Caco-2 (cell line): ENCODE measurements around the gene POLR2L. TPM values are rescaled to one million over a fixed set of nuclear protein-coding genes. Genes with fewer than 3 reads are reported as not detected.
A peak's percentile ranks its signal among the peaks of the same experiment; 100 is the strongest.

Experiments used
- BruUV-seq: library from RNA; stranded (reverse); fragments of 400-500 nt; replicated peaks from 2 replicates; lab custom pipeline; 2021; lab: Mats Ljungman, UMichigan
- CTCF ChIA-PET: fragments of 300-600 bp; sonication (Branson Sonifier 250); formaldehyde crosslinking; loops from one replicate; lab custom pipeline; 2022; ENCODE audit warnings: antibody characterized with exemption; lab: Charles Lee
- POLR2A ChIA-PET: fragments of 300-600 bp; sonication (Branson Sonifier 250); formaldehyde crosslinking; loops from one replicate; lab custom pipeline; 2022; ENCODE audit warnings: antibody characterized with exemption; lab: Charles Lee
- DNase-seq, 2 experiments: peaks; one replicate each; pipeline versions ENCODE4 v3.0.0 to v3.0.0-alpha.2; 2020 to 2022
- H3K27me3 ChIP-seq: replicated peaks from 2 replicates; pipeline ENCODE4 v1.6.0; 2011; ENCODE audit warnings: low read length; ENCODE audit not compliant: control insufficient read depth, insufficient read depth
- H3K36me3 ChIP-seq: 2 replicates; pipeline ENCODE4 v1.5.1; 2011; ENCODE audit warnings: low read length; ENCODE audit not compliant: control insufficient read depth, insufficient read depth
- H3K4me1 ChIP-seq: fragments of 250-450 bp; sonication (Bioruptor Pico); 2 replicates; pipeline ENCODE4 v1.5.1; 2020; ENCODE audit warnings: mild to moderate bottlenecking
- H3K4me3 ChIP-seq: 2 replicates; pipeline ENCODE4 v1.5.1; 2011; ENCODE audit warnings: low read depth, mild to moderate bottlenecking, control low read depth, low read length
- H3K9me3 ChIP-seq: fragments of 250-450 bp; sonication (Bioruptor Pico); 2 replicates; pipeline ENCODE4 v1.5.1; 2020; ENCODE audit warnings: mild to moderate bottlenecking, moderate library complexity
- H3K27ac Mint-ChIP-seq: one replicate; pipeline ENCODE4 v1.8.0; 2022; ENCODE audit warnings: mixed read lengths; ENCODE audit not compliant: unreplicated experiment
- H3K27me3 Mint-ChIP-seq: one replicate; pipeline ENCODE4 v1.8.0; 2022; ENCODE audit warnings: mixed read lengths; ENCODE audit not compliant: insufficient read depth, unreplicated experiment
- H3K36me3 Mint-ChIP-seq: one replicate; pipeline ENCODE4 v1.8.0; 2022; ENCODE audit warnings: mild to moderate bottlenecking, mixed read lengths; ENCODE audit not compliant: insufficient read depth, unreplicated experiment
- H3K4me1 Mint-ChIP-seq: one replicate; pipeline ENCODE4 v1.8.0; 2022; ENCODE audit warnings: low read depth, mixed read lengths; ENCODE audit not compliant: unreplicated experiment
- H3K4me3 Mint-ChIP-seq: one replicate; pipeline ENCODE4 v1.8.0; 2022; ENCODE audit warnings: mild to moderate bottlenecking, moderate library complexity, mixed read lengths; ENCODE audit not compliant: unreplicated experiment
- H3K9me3 Mint-ChIP-seq: one replicate; pipeline ENCODE4 v1.8.0; 2022; ENCODE audit warnings: mixed read lengths; ENCODE audit not compliant: unreplicated experiment
- intact Hi-C: fragments of 100-400 bp; cut with micrococcal nuclease; formaldehyde crosslinking; loops from one replicate; pipeline ENCODE4 v1.10.0; 2022; ENCODE audit not compliant: unreplicated experiment
- total RNA-seq: library from RNA; stranded (reverse); gene quantifications from 2 replicates; pipeline ENCODE4 v1.2.3, GENCODE V29; 2022
- TF ChIP-seq, protein P1 (sequence below), 2 experiments: fragments of 200-600 bp in 1 of 2; IDR thresholded peaks; 1 replicate in 1 of 2; 2 replicates in 1 of 2; pipeline versions ENCODE4 v1.5.1 to v1.8.0; 2011 to 2022; ENCODE audit warnings: antibody characterized with exemption in 1 of 2, control low read depth in 1 of 2, inconsistent platforms in 1 of 2, low read depth in 1 of 2, low read length in 1 of 2, mild to moderate bottlenecking in 1 of 2, moderate library complexity in 1 of 2; ENCODE audit not compliant: insufficient read depth in 1 of 2, severe bottlenecking in 1 of 2, unreplicated experiment in 1 of 2

The POLR2L gene
- total RNA-seq, 1 experiment from 2014 or later = 139 TPM

DNA sequence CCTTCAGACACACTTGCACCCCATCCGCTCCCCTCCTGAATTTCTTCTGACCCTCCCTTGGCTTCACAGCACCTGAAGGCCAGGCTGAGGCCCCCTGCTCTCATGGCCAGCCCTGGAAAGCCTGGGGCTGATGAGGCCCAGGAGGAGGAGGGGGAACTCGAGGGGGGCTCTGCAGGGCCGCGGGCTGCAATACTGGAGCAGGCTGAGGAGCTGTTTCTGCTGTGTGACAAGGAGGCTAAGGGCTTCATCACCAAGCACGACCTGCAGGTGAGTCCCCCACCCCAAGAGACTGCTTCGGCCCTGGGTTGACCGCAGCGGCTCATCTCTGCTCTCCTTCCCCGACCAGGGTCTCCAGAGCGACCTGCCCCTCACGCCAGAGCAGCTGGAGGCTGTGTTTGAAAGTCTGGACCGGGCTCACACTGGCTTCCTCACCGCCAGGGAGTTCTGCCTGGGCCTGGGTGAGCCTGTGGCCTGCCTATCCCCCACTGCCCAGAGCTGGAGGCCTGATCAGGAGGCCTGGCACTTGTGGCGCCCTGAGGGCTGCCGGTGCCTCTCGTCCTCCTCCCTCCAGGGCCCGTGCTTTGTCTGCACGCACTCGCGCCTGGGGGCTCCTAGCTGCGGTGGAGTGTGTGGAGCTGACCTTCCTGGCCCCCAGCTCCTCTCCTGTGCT, 13.7 kb downstream of the POLR2L start:
- DNase-seq = no peak
- Histone ChIP-seq H3K9me3 (no peaks in the 10 kb centered on the region), H3K27me3 (no peaks in the 10 kb centered on the region), H3K4me1 (peaks cover 46% of the 10 kb centered on the region), H3K4me3 (no peak overlapping the region), H3K36me3 (no peaks in the 10 kb centered on the region; the same call in 1 of the 2 replicates)
- Mint-ChIP-seq H3K27me3 (no peaks in the 10 kb centered on the region), H3K36me3 (peaks cover 29% of the 10 kb centered on the region), H3K4me3 (peak overlapping the region; percentile 88), H3K4me1 (peaks cover 19% of the 10 kb centered on the region), H3K27ac (no peak overlapping the region), H3K9me3 (no peaks in the 10 kb centered on the region)
- POLR2A ChIA-PET = interaction anchor here (0.5 to 4.9 kb wide), 4 partner anchors 9 to 19 kb away, joined by 7 to 33 read pairs (median 10); partner anchors contain the start of genes PNPLA2 and RPLP2
- TF ChIP-seq, protein P1, sequence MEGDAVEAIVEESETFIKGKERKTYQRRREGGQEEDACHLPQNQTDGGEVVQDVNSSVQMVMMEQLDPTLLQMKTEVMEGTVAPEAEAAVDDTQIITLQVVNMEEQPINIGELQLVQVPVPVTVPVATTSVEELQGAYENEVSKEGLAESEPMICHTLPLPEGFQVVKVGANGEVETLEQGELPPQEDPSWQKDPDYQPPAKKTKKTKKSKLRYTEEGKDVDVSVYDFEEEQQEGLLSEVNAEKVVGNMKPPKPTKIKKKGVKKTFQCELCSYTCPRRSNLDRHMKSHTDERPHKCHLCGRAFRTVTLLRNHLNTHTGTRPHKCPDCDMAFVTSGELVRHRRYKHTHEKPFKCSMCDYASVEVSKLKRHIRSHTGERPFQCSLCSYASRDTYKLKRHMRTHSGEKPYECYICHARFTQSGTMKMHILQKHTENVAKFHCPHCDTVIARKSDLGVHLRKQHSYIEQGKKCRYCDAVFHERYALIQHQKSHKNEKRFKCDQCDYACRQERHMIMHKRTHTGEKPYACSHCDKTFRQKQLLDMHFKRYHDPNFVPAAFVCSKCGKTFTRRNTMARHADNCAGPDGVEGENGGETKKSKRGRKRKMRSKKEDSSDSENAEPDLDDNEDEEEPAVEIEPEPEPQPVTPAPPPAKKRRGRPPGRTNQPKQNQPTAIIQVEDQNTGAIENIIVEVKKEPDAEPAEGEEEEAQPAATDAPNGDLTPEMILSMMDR (IDR thresholded peaks at IDR 0.05; ENCODE audit: insufficient read depth in 1 of 2, low read depth in 1 of 2, low read length in 1 of 2, severe bottlenecking in 1 of 2, unreplicated experiment in 1 of 2) = no peak
- intact Hi-C loops = no loop called here
- no TSS peak for BruUV-seq
- CTCF ChIA-PET = interaction anchor here (1.9 kb wide), 1 partner anchor 10 kb away, joined by 4 read pairs; no protein-coding TSS in a partner anchor

DNA sequence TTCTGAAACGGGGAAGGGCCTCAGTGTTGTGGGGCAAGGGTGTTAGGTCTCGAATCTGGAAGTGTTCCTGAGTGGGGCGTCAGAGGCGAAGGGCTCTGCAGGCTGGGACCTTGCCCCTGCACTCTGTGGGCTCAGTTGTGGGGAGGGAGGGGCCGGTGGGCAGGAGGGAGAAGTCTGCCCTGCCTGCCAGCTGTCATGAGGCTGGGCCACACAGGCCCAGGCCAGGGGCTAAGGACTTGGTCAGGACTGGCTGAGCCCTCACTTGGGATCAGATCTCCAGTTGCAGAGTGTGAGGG, 14.5 kb downstream of the POLR2L start, which contains the start of gene CRACR2B:
Gene CRACR2B, plus strand, starts transcription at position 23 of the 296 bp plus-strand sequence. CDS start 689 bp downstream, outside the sequence.
- POLR2A ChIA-PET = interaction anchor here (1.0 to 1.3 kb wide), 2 partner anchors 9 to 17 kb away, joined by 3 to 7 read pairs; no protein-coding TSS in a partner anchor
- CTCF ChIA-PET = interaction anchor here (1.6 kb wide), 1 partner anchor 10 kb away, joined by 5 read pairs; no protein-coding TSS in a partner anchor
- H3K4me1 ChIP-seq = peaks cover 46% of the 10 kb centered on the region
- Mint-ChIP-seq H3K27me3 (no peaks in the 10 kb centered on the region), H3K4me1 (peaks cover 19% of the 10 kb centered on the region), H3K27ac (peak within 1 kb of the TSS; percentile 63), H3K4me3 (peak within 1 kb of the TSS; percentile 88), H3K36me3 (peaks cover 30% of the 10 kb centered on the region), H3K9me3 (no peaks in the 10 kb centered on the region)
- peak within 1 kb of the TSS; percentile 62 for H3K4me3 ChIP-seq
- intact Hi-C loops = loop anchor here (1.0 kb wide), 1 partner anchor 9 kb away; no protein-coding TSS in a partner anchor
- TF ChIP-seq, protein P1 (IDR thresholded peaks at IDR 0.05; ENCODE audit: insufficient read depth in 1 of 2, low read depth in 1 of 2, low read length in 1 of 2, severe bottlenecking in 1 of 2, unreplicated experiment in 1 of 2) = no peak
- no peaks in the 10 kb centered on the region for H3K9me3 ChIP-seq
- H3K27me3 ChIP-seq = no peaks in the 10 kb centered on the region
- BruUV-seq = no TSS peak
- no peaks in the 10 kb centered on the region; the same call in 1 of the 2 replicates for H3K36me3 ChIP-seq
- no peak for DNase-seq

DNA sequence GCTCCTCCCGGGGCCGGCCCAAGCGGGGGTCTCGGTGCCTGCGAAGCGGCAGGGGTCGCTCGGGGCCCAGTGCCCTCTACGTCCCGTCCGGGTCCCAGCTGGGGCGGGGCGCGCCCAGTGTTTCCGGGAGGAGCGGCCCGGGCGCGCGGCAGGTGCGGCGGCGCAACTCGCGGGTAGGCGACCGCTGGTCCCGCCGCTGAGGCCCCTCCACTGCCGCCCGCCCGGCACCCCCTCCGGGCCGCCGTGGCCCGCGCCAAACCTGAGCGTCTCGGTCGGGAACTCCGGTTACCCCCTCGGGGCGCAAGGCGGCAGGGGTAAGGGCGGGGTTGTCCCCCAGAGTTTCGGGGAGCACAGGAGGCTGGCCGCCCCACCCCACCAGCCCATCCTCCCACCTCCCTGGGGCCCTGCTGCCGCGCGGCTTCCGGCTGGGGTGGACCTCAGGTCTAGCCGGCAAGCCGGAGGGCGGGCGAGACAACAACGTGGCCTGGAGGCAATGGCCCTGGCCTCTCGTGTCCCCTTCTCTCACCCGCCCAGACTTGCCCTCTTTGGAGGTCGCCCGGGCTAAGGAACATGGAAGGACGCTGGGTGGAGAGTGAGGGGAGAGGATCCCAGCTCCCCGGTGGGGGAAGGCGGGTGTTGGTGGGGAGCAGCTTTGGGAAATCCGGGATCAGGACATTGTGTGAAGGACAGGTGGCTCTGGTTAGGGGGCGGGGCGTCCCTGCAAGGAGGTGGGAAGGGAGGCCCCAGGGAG, 15.0 kb downstream of the POLR2L start:
- Mint-ChIP-seq H3K36me3 (peaks cover 33% of the 10 kb centered on the region), H3K27me3 (no peaks in the 10 kb centered on the region), H3K4me1 (peaks cover 18% of the 10 kb centered on the region), H3K27ac (peak overlapping the region; percentile 63), H3K9me3 (no peaks in the 10 kb centered on the region), H3K4me3 (peak overlapping the region; percentile 88)
- peaks cover 45% of the 10 kb centered on the region for H3K4me1 ChIP-seq
- TF ChIP-seq, protein P1 (IDR thresholded peaks at IDR 0.05; ENCODE audit: insufficient read depth in 1 of 2, low read depth in 1 of 2, low read length in 1 of 2, severe bottlenecking in 1 of 2, unreplicated experiment in 1 of 2) = peak in 1 of 2 experiments; percentile 1
- DNase-seq = peak; percentile 79 to 80
- no peaks in the 10 kb centered on the region; the same call in 1 of the 2 replicates for H3K36me3 ChIP-seq
- no peaks in the 10 kb centered on the region for H3K27me3 ChIP-seq
- H3K9me3 ChIP-seq = no peaks in the 10 kb centered on the region
- intact Hi-C loops = loop anchor here (1.0 kb wide), 1 partner anchor 8 kb away; no protein-coding TSS in a partner anchor
- CTCF ChIA-PET = interaction anchor here (1.6 kb wide), 1 partner anchor 10 kb away, joined by 5 read pairs; no protein-coding TSS in a partner anchor
- H3K4me3 ChIP-seq = peak overlapping the region; percentile 62
- POLR2A ChIA-PET = interaction anchor here (0.6 to 1.3 kb wide), 3 partner anchors 8 to 28 kb away, joined by 3 to 7 read pairs (median 3); no protein-coding TSS in a partner anchor
- no TSS peak for BruUV-seq
